ENCODE results near the gene CUTC.
A peak's percentile ranks its signal among the peaks of the same experiment; 100 is the strongest.

Gene CUTC

GRCh38 chr10:99709480-99710229 is 22.4 kb upstream of the CUTC start:
- Histone ChIP-seq H2AFZ (ENCODE audit: low read length) (no peak overlapping the region), H3K4me2 (ENCODE audit: low read depth, low read length, poor library complexity, severe bottlenecking) (no peak overlapping the region), H3K4me1 (ENCODE audit: insufficient read depth, low read length, poor library complexity, severe bottlenecking) (no peaks in the 10 kb centered on the region), H3K4me3 (ENCODE audit: low read length, poor library complexity, severe bottlenecking) (no peak overlapping the region), H3K9me2 (replicated peaks; ENCODE audit: low read depth, low read length) (no peaks in the 10 kb centered on the region), H3K36me3 (ENCODE audit: insufficient read depth, low read length) (peaks cover 13% of the 10 kb centered on the region; the same call in 1 of the 2 replicates), H4K20me1 (ENCODE audit: insufficient read depth, low read length, poor library complexity, severe bottlenecking) (no peaks in the 10 kb centered on the region), H3K9me3 (ENCODE audit: insufficient read depth, low read depth, low read length) (no peaks in the 10 kb centered on the region), H3K27me3 (ENCODE audit: insufficient read depth, low read length, poor library complexity, severe bottlenecking) (no peaks in the 10 kb centered on the region), H3K9ac (ENCODE audit: low read depth, low read length, poor library complexity, severe bottlenecking) (no peak overlapping the region), H3K79me2 (ENCODE audit: insufficient read depth, low read length) (no peaks in the 10 kb centered on the region), H3F3A (ENCODE audit: low read depth) (no peaks in the 10 kb centered on the region)
- TF ChIP-seq, protein P1, sequence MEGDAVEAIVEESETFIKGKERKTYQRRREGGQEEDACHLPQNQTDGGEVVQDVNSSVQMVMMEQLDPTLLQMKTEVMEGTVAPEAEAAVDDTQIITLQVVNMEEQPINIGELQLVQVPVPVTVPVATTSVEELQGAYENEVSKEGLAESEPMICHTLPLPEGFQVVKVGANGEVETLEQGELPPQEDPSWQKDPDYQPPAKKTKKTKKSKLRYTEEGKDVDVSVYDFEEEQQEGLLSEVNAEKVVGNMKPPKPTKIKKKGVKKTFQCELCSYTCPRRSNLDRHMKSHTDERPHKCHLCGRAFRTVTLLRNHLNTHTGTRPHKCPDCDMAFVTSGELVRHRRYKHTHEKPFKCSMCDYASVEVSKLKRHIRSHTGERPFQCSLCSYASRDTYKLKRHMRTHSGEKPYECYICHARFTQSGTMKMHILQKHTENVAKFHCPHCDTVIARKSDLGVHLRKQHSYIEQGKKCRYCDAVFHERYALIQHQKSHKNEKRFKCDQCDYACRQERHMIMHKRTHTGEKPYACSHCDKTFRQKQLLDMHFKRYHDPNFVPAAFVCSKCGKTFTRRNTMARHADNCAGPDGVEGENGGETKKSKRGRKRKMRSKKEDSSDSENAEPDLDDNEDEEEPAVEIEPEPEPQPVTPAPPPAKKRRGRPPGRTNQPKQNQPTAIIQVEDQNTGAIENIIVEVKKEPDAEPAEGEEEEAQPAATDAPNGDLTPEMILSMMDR (conservative IDR thresholded peaks at IDR 0.05; ENCODE audit: low read length): no peak
- no peak for TF ChIP-seq EZH2phosphoT487 (IDR thresholded peaks at IDR 0.05; ENCODE audit: borderline replicate concordance)

DNA sequence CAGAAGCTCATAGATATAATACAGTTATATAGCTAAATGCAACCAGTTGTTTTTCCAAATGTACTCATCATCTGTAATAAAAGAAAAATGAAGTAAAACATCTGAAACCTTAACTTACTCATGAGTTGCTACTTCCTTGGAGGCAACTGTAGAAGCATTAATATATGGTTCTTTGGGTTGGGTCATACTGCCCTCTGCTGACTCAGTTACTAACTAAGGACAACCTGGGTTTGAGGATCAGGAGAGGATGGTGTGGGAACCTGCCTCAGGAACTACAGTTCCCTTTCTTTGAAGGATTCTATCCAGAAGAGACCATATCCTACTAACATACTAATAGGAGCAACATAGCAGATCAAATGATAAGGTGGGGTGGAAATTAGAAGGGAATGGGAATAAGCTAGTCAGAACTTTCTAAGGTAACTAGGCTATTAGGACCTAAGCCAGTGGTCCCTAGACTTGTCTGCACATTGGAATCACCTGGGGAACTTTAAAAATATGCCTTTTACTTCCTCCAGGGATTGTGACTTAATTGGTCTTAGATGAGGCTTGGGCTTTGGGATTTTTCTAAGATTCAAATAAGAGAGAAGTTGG is 20.8 kb upstream of the CUTC start:
- no peak overlapping the region for H3K9ac ChIP-seq (ENCODE audit: low read depth, low read length, poor library complexity, severe bottlenecking)
- H3K9me3 ChIP-seq (ENCODE audit: insufficient read depth, low read depth, low read length): no peaks in the 10 kb centered on the region
- no peaks in the 10 kb centered on the region for H3K4me1 ChIP-seq (ENCODE audit: insufficient read depth, low read length, poor library complexity, severe bottlenecking)
- peaks cover 15% of the 10 kb centered on the region; the same call in 1 of the 2 replicates for H3K36me3 ChIP-seq (ENCODE audit: insufficient read depth, low read length)
- TF ChIP-seq, protein P1 (conservative IDR thresholded peaks at IDR 0.05; ENCODE audit: low read length): peak; percentile 76
- no peak for TF ChIP-seq EZH2phosphoT487 (IDR thresholded peaks at IDR 0.05; ENCODE audit: borderline replicate concordance)
- H2AFZ ChIP-seq (ENCODE audit: low read length): no peak overlapping the region
- no peak overlapping the region for H3K4me2 ChIP-seq (ENCODE audit: low read depth, low read length, poor library complexity, severe bottlenecking)
- H4K20me1 ChIP-seq (ENCODE audit: insufficient read depth, low read length, poor library complexity, severe bottlenecking): no peaks in the 10 kb centered on the region
- no peaks in the 10 kb centered on the region for H3K9me2 ChIP-seq (replicated peaks; ENCODE audit: low read depth, low read length)
- H3K27me3 ChIP-seq (ENCODE audit: insufficient read depth, low read length, poor library complexity, severe bottlenecking): no peaks in the 10 kb centered on the region
- no peaks in the 10 kb centered on the region for H3K79me2 ChIP-seq (ENCODE audit: insufficient read depth, low read length)
- H3F3A ChIP-seq (ENCODE audit: low read depth): no peaks in the 10 kb centered on the region
- no peak overlapping the region for H3K4me3 ChIP-seq (ENCODE audit: low read length, poor library complexity, severe bottlenecking)

DNA sequence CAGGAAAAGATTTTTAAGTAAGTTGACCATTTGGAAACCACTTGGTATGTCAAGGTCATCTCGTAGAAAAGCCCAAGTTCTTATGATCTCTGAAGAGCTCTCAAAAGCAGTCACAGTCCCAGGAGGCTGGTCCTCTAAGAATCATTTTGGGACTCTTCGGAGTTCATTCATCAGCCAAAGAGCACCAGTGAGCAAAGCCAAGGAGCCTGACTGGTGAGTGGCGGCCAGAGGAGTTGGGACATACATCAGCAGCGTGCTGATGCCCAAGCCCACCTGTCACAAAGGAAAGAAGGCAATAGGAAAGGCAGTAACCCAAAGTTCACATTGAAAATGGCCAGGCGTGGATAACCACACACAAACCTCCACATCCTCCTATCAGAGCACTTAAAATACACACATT is 17.6 kb upstream of the CUTC start:
- Histone ChIP-seq H3F3A (ENCODE audit: low read depth) (no peaks in the 10 kb centered on the region), H3K9ac (ENCODE audit: low read depth, low read length, poor library complexity, severe bottlenecking) (no peak overlapping the region), H3K79me2 (ENCODE audit: insufficient read depth, low read length) (no peaks in the 10 kb centered on the region), H3K4me2 (ENCODE audit: low read depth, low read length, poor library complexity, severe bottlenecking) (no peak overlapping the region), H3K9me3 (ENCODE audit: insufficient read depth, low read depth, low read length) (no peaks in the 10 kb centered on the region), H3K4me1 (ENCODE audit: insufficient read depth, low read length, poor library complexity, severe bottlenecking) (no peaks in the 10 kb centered on the region), H3K27me3 (ENCODE audit: insufficient read depth, low read length, poor library complexity, severe bottlenecking) (no peaks in the 10 kb centered on the region), H2AFZ (ENCODE audit: low read length) (no peak overlapping the region), H3K9me2 (replicated peaks; ENCODE audit: low read depth, low read length) (no peaks in the 10 kb centered on the region), H3K4me3 (ENCODE audit: low read length, poor library complexity, severe bottlenecking) (no peak overlapping the region), H3K36me3 (ENCODE audit: insufficient read depth, low read length) (peaks cover 39% of the 10 kb centered on the region; the same call in 1 of the 2 replicates), H4K20me1 (ENCODE audit: insufficient read depth, low read length, poor library complexity, severe bottlenecking) (no peaks in the 10 kb centered on the region)
- TF ChIP-seq, protein P1 (conservative IDR thresholded peaks at IDR 0.05; ENCODE audit: low read length): no peak
- no peak for TF ChIP-seq EZH2phosphoT487 (IDR thresholded peaks at IDR 0.05; ENCODE audit: borderline replicate concordance)

All from Loucy (cell line).